GM18517 (cell line): ENCODE data around the gene SLC2A6.

Experiments
- ATAC-seq: cut with Tn5 transposase; IDR thresholded peaks from one replicate; pipeline ENCODE4 v1.9.1; 2021; ENCODE audit warnings: mild to moderate bottlenecking, moderate library complexity; ENCODE audit not compliant: unreplicated experiment

SLC2A6 gene, protein sequence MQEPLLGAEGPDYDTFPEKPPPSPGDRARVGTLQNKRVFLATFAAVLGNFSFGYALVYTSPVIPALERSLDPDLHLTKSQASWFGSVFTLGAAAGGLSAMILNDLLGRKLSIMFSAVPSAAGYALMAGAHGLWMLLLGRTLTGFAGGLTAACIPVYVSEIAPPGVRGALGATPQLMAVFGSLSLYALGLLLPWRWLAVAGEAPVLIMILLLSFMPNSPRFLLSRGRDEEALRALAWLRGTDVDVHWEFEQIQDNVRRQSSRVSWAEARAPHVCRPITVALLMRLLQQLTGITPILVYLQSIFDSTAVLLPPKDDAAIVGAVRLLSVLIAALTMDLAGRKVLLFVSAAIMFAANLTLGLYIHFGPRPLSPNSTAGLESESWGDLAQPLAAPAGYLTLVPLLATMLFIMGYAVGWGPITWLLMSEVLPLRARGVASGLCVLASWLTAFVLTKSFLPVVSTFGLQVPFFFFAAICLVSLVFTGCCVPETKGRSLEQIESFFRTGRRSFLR

GRCh38 chr9:133478851-133479711 is at the start of gene SLC2A6:
Gene SLC2A6 (minus strand): TSS chr9:133479099. CDS start chr9:133479059, 40 bp downstream.
- ATAC-seq = peak; percentile 86

DNA sequence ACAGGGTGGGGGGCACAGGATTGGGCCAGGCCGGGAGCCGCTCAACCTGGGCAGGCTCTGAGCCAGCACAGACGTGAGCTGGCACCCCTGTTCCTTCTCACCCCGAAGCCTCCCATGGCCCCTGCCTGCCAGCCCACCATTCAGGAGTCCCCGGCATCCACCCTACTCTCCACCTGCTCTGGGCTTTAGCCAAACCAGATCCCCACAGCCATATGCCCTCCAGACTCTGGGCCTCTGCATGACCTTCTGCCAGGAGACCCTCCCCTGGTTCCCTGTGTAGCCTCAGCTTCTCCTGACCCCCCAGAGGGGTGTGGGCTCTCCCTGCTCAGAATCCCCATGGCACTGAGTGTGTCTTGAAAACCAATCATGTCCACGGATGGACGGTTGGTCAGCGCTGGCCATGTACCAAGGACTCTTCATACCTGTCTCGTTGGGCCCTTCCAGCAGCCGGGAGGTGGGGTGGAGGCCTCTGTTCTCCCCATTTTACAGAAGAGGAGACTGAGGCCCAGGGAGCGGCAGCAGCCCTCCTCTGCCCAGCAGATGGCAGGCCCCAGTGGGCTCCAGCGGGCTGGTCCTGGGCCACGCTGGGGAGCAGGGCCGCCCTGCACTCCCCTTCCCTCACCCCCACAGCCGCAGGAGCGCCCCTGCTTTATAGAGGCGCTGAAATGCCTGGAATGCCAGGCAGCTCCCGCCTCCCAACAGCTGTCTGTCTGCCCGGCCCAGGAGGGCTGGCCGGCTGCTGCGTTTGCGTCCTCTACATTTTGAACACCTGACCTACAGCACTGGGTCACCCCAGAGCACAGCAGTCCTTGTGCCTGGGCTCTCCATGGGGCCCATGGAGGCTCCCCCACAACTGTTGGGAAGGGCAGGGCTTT is 49.3 kb upstream of the SLC2A6 start:
- ATAC-seq = no peak

DNA sequence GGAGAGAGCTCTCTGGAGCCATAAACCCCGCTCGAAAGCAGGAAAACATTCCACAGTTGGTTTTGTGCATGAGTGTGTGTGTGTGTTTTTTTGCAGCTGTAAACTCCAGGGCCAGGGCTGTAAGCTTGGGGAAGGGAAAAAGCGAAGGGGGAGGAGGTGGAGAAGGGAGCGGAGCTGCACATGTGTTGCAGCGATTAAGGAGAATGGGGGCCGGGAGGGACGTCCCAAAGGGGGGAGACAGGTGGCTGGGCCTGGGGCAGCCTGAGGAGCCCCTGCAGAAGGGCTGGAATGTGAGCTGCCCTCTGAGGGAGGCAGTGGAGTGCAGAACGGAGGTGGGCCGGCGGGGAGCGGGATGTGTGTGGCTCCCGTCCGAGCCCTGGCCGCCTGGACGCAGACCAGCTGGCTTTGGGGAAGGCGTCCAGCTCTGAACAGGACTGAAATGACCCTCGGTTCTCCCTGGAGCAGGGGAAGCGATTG is 48.6 kb upstream of the SLC2A6 start:
- no peak for ATAC-seq

GRCh38 chr9:133526721-133527321 is 47.9 kb upstream of the SLC2A6 start:
- no peak for ATAC-seq

GRCh38 chr9:133525677-133526076 is 46.8 kb upstream of the SLC2A6 start:
- ATAC-seq = no peak

GRCh38 chr9:133524679-133525228 is 45.9 kb upstream of the SLC2A6 start, which contains the start of gene MYMK:
Gene MYMK (minus strand): TSS chr9:133524959. CDS start chr9:133524844, 115 bp downstream.
- ATAC-seq = no peak

DNA sequence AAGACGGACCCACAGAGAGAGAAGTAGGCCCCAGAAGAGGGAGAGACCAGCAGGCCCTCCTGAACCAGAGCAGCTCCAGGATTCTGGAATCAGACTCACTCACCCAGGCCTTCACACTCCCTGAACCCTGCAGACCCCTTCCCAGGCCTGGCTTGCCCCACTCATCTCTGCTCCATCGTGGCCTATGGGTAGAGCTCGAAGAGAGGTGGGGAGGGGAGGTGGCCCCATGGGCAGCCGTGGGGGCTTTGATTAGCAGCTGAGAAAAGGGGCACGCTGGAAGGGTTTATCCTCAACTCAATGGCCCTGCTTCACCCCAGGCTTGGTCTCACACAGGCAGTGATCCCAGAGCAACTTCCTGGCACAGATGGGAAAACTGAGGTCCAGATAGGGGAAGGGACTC is 45.2 kb upstream of the SLC2A6 start:
- no peak for ATAC-seq

DNA sequence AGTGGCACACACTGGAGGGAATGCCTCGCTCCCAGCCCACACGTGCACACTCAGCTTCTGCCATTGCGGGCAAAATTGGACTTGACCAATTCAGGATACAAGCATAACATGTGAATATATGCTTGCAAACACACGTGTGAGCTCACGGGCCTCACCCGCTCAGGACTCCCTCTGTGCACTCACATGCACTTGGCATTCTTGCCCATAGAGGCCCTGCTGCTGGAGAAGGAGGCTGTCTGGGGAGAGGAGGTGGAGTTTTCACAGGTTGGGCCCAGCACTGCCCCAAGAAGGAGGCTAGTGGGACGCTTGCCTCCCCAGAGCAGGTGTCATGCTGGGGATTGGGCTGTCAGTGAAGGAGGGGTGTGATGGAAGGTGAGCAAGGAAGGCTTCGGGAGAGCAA is 44.2 kb upstream of the SLC2A6 start:
- ATAC-seq = no peak

DNA sequence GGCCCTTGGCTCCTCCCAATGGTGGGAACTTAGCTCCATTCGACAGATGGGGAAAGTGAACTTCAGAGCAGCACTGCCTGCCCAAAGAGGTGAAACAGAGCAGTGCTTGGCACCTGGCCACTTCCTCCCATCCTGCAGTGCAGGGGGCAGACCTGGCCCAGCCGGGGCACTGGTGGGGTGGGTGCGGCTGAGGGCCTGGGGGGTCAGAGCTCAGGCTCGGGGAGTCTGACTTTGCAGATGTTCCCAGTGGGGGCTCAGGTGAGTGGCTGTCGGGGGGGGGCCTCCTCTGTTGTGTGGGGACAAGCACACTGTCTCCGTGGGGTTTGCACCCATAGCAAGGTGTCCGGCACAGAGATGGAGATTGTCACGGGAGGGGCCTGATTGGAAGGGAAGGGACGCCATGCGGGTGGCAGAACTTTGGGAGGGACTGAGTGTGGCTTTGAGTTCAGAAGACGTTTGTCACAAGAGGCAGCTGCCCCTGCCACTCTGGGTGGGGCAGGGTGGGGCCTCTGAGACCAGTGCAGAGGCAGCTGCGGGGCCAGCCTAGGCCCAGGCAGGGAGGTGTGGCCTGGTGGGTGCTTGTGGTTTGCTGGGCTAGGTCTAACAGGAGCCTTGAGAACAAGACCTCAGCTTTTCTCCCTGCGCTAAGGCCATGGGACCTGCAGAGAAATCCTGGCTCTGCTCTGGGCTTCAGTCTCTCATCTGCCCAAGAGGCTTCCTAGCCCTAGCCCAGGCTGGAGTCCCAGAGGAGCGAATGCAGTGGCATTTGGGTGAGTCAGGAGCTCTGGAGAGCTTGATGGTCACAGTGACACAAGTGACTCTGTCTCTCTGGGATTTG is 43.4 kb upstream of the SLC2A6 start:
- no peak for ATAC-seq

GRCh38 chr9:133521122-133522072 is 42.5 kb upstream of the SLC2A6 start:
- ATAC-seq = no peak

- ATAC-seq = no peak
Observed at GRCh38 chr9:133520121-133520835, 41.4 kb upstream of the SLC2A6 start.

GRCh38 chr9:133519693-133520092 is 40.8 kb upstream of the SLC2A6 start:
- ATAC-seq = no peak

GRCh38 chr9:133518706-133519449 is 40.0 kb upstream of the SLC2A6 start:
- no peak for ATAC-seq

- no peak for ATAC-seq
Observed at GRCh38 chr9:133518200-133518599, 39.3 kb upstream of the SLC2A6 start.

- ATAC-seq = no peak
Observed at GRCh38 chr9:133517711-133518110, 38.8 kb upstream of the SLC2A6 start.

DNA sequence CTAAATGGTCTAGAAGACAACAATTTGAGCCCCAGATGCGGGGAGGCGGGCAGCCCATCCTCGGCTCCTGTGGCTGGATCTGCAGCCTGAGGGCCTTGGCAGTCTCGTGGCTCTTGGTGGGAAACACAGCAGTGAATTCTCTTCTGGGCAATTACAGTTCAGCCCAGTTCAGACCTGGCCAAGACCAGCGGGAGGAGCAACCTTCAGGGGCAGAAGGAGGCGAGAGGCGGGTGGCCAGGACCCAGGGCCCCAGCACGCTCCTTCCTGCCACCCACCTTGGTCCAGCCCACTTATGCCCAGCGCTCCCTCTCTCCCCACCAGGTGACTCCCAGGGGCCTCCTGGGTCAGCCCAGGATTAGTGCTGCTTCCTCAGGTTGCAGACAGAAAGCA is 38.1 kb upstream of the SLC2A6 start:
- no peak for ATAC-seq
